Neural cell (in vitro differentiated cells): ENCODE measurements around the gene ARID1B. TPM values are rescaled to one million over a fixed set of nuclear protein-coding genes. Genes with fewer than 3 reads are reported as not detected.

Source experiments
- H2AFZ ChIP-seq: fragments of 200-600, 300-800 bp; sonication (generic), shearing (Covaris generic); 2 replicates; pipeline ENCODE4 v1.6.0; 2014; ENCODE audit warnings: low read depth, mild to moderate bottlenecking, antibody characterized with exemption, low read length, moderate library complexity
- H3F3A ChIP-seq: fragments of 200-600 bp; shearing (Covaris generic); 2 replicates; pipeline ENCODE4 v1.6.1; 2016; ENCODE audit warnings: mild to moderate bottlenecking, moderate library complexity, mixed read lengths, antibody characterized with exemption, low read length; ENCODE audit not compliant: insufficient read depth, poor library complexity, severe bottlenecking
- H3K27ac ChIP-seq: fragments of 200-600, 300-800 bp; sonication (generic), shearing (Covaris generic); 2 replicates; pipeline ENCODE4 v1.5.1; 2014; ENCODE audit warnings: mild to moderate bottlenecking, low read length, moderate library complexity
- H3K27me3 ChIP-seq: fragments of 300-800, 200-600 bp; sonication (generic), shearing (Covaris generic); 2 replicates; pipeline ENCODE4 v1.6.0; 2014; ENCODE audit warnings: mild to moderate bottlenecking, low read depth, low read length, moderate library complexity; ENCODE audit not compliant: insufficient read depth
- H3K36me3 ChIP-seq: fragments of 300-800, 200-600 bp; sonication (generic), shearing (Covaris generic); 2 replicates; pipeline ENCODE4 v1.5.1; 2014; ENCODE audit warnings: mild to moderate bottlenecking, antibody characterized with exemption, low read length, moderate library complexity; ENCODE audit not compliant: insufficient read depth
- H3K4me2 ChIP-seq: fragments of 300-800, 200-600 bp; sonication (generic), shearing (Covaris generic); 2 replicates; pipeline ENCODE4 v1.6.0; 2014; ENCODE audit warnings: mild to moderate bottlenecking, low read length
- H3K4me3 ChIP-seq: fragments of 300-800, 200-600 bp; sonication (generic), shearing (Covaris generic); 2 replicates; pipeline ENCODE4 v1.5.1; 2014; ENCODE audit warnings: mild to moderate bottlenecking, low read length, moderate library complexity
- H3K79me2 ChIP-seq: fragments of 200-600 bp; shearing (Covaris generic); replicated peaks from 2 replicates; pipeline ENCODE4 v1.6.0; 2014; ENCODE audit warnings: mild to moderate bottlenecking, low read length, moderate library complexity; ENCODE audit not compliant: insufficient read depth
- H3K9ac ChIP-seq: fragments of 300-800, 200-600 bp; sonication (generic), shearing (Covaris generic); 2 replicates; pipeline ENCODE4 v1.6.1; 2016; ENCODE audit warnings: mild to moderate bottlenecking, low read length, mixed read lengths
- H3K9me2 ChIP-seq: fragments of 200-600 bp; shearing (Covaris generic); 2 replicates; pipeline ENCODE4 v1.6.1; 2016; ENCODE audit warnings: mild to moderate bottlenecking, low read length, mixed read lengths; ENCODE audit not compliant: insufficient read depth
- H3K9me3 ChIP-seq: fragments of 200-600, 300-800 bp; sonication (generic), shearing (Covaris generic); 2 replicates; pipeline ENCODE4 v1.6.1; 2016; ENCODE audit warnings: mild to moderate bottlenecking, mixed run types, low read length, moderate library complexity, mixed read lengths
- H4K20me1 ChIP-seq: fragments of 200-600 bp; shearing (Covaris generic); 2 replicates; pipeline ENCODE4 v1.6.1; 2016; ENCODE audit warnings: mild to moderate bottlenecking, mixed run types; ENCODE audit not compliant: insufficient read depth
- EP300 ChIP-seq: fragments of 450-650 bp; conservative IDR thresholded peaks from 2 replicates; pipeline ENCODE4 v1.6.1; 2014; ENCODE audit warnings: antibody characterized with exemption, mild to moderate bottlenecking, moderate library complexity; ENCODE audit not compliant: poor library complexity, severe bottlenecking
- EZH2 ChIP-seq: fragments of 200-600, 300-800 bp; shearing (Covaris generic), sonication (generic); IDR thresholded peaks from 2 replicates; pipeline ENCODE4 v1.6.1; 2014; ENCODE audit warnings: antibody characterized with exemption, low read length, borderline replicate concordance, mild to moderate bottlenecking; ENCODE audit not compliant: insufficient read depth, poor library complexity, severe bottlenecking
- MXI1 ChIP-seq: fragments of 450-650 bp; conservative IDR thresholded peaks from 2 replicates; pipeline ENCODE4 v1.6.1; 2014; ENCODE audit warnings: antibody characterized with exemption, mild to moderate bottlenecking; ENCODE audit not compliant: poor library complexity, severe bottlenecking
- POLR2AphosphoS5 ChIP-seq: IDR thresholded peaks from 2 replicates; pipeline ENCODE4 v1.6.1; 2012
- RAD21 ChIP-seq: fragments of 450-650 bp; conservative IDR thresholded peaks from 2 replicates; pipeline ENCODE4 v1.6.1; 2014; ENCODE audit warnings: antibody characterized with exemption, mild to moderate bottlenecking, moderate library complexity
- SMC3 ChIP-seq: fragments of 450-650 bp; conservative IDR thresholded peaks from 2 replicates; pipeline ENCODE4 v1.6.1; 2014; ENCODE audit warnings: antibody characterized with exemption, mild to moderate bottlenecking, moderate library complexity; ENCODE audit not compliant: poor library complexity
- TAF1 ChIP-seq: IDR thresholded peaks from 2 replicates; pipeline ENCODE4 v1.6.1; 2012; ENCODE audit warnings: low read depth
- polyA plus RNA-seq: library from polyadenylated mRNA; depleted of rRNA; stranded (reverse); fragments of >200 nt; gene quantifications from 2 replicates; pipeline ENCODE4 v1.2.3, GENCODE V29; 2014
- TF ChIP-seq, protein P1 (sequence below): fragments of 450-650 bp; IDR thresholded peaks from 2 replicates; pipeline ENCODE4 v1.5.1; 2014; ENCODE audit warnings: antibody characterized with exemption, mild to moderate bottlenecking, moderate library complexity; ENCODE audit not compliant: poor library complexity, severe bottlenecking
- TF ChIP-seq, protein P2 (sequence below): IDR thresholded peaks from 2 replicates; pipeline ENCODE4 v1.6.1; 2012; ENCODE audit warnings: borderline replicate concordance

The ARID1B gene
- polyA plus RNA-seq, 1 donor from 2014 or later = 35.0 TPM

DNA sequence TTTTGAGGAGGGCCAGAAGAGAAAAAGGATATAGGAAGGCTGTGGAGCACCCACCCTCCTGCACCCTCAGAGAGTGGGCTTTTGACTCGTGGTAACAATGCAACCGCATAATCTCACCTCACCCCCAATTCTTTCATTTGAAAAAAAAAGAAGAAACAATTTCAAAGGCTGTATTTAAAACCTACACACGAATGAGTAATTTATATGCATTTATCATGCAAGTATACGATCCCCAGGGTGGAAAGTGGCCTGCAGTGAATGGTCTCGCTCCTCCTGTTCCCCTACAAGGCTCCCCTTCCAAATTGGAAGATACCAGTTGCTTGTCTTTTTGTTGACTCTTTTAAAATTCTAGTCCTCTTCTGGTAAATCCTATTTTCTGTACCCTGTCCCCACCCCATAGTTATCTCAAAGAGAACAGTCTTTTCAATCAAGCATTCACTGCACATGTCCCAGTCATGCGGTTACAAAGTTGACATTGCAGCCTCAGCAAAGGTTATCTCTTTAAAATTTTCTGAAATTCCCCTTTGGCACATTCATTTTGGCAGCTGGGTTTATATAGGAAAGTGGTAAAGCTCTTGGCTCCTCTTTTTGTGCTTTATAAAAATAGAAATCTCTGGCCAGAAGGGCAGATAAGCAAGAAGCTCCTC, 110.6 kb downstream of the ARID1B start:
- H3K4me3 ChIP-seq = no peak overlapping the region
- no peaks in the 10 kb centered on the region for H3K9me2 ChIP-seq
- no peaks in the 10 kb centered on the region for H3K27me3 ChIP-seq
- no peak overlapping the region for H3K9ac ChIP-seq
- no peaks in the 10 kb centered on the region for H4K20me1 ChIP-seq
- H3K36me3 ChIP-seq = no peaks in the 10 kb centered on the region
- H3F3A ChIP-seq = no peaks in the 10 kb centered on the region
- H3K79me2 ChIP-seq = peaks cover 32% of the 10 kb centered on the region
- H2AFZ ChIP-seq = no peak overlapping the region
- no peak overlapping the region for H3K27ac ChIP-seq
- no peaks in the 10 kb centered on the region for H3K9me3 ChIP-seq
- TF ChIP-seq EP300 = no peak
- no peak for TF ChIP-seq RAD21
- TF ChIP-seq, protein P1, sequence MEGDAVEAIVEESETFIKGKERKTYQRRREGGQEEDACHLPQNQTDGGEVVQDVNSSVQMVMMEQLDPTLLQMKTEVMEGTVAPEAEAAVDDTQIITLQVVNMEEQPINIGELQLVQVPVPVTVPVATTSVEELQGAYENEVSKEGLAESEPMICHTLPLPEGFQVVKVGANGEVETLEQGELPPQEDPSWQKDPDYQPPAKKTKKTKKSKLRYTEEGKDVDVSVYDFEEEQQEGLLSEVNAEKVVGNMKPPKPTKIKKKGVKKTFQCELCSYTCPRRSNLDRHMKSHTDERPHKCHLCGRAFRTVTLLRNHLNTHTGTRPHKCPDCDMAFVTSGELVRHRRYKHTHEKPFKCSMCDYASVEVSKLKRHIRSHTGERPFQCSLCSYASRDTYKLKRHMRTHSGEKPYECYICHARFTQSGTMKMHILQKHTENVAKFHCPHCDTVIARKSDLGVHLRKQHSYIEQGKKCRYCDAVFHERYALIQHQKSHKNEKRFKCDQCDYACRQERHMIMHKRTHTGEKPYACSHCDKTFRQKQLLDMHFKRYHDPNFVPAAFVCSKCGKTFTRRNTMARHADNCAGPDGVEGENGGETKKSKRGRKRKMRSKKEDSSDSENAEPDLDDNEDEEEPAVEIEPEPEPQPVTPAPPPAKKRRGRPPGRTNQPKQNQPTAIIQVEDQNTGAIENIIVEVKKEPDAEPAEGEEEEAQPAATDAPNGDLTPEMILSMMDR = no peak
- TF ChIP-seq TAF1 = no peak
- TF ChIP-seq SMC3 = no peak
- no peak for TF ChIP-seq EZH2
- TF ChIP-seq, protein P2, sequence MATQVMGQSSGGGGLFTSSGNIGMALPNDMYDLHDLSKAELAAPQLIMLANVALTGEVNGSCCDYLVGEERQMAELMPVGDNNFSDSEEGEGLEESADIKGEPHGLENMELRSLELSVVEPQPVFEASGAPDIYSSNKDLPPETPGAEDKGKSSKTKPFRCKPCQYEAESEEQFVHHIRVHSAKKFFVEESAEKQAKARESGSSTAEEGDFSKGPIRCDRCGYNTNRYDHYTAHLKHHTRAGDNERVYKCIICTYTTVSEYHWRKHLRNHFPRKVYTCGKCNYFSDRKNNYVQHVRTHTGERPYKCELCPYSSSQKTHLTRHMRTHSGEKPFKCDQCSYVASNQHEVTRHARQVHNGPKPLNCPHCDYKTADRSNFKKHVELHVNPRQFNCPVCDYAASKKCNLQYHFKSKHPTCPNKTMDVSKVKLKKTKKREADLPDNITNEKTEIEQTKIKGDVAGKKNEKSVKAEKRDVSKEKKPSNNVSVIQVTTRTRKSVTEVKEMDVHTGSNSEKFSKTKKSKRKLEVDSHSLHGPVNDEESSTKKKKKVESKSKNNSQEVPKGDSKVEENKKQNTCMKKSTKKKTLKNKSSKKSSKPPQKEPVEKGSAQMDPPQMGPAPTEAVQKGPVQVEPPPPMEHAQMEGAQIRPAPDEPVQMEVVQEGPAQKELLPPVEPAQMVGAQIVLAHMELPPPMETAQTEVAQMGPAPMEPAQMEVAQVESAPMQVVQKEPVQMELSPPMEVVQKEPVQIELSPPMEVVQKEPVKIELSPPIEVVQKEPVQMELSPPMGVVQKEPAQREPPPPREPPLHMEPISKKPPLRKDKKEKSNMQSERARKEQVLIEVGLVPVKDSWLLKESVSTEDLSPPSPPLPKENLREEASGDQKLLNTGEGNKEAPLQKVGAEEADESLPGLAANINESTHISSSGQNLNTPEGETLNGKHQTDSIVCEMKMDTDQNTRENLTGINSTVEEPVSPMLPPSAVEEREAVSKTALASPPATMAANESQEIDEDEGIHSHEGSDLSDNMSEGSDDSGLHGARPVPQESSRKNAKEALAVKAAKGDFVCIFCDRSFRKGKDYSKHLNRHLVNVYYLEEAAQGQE = no peak
- TF ChIP-seq MXI1 = no peak
- TF ChIP-seq POLR2AphosphoS5 = no peak
- no peak overlapping the region for H3K4me2 ChIP-seq

DNA sequence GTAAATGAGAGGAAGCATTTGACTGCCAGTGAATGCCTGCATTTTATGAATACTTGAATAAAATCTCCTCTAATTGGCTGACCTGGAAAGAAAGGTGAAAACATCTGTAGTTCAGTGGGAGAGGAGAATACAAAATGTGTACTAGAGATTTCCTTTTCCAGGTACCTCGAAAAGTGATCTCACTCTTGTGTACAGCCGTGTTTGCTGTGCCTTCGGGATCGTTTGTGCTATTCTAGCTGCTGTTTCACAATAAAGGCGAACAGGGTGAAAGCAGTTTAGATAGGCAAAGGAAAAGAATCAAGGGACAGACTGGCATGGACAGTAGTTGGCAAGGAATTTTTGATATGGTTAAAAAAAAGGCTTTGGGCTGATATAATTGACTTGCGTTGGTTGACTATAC, 112.3 kb downstream of the ARID1B start:
- H4K20me1 ChIP-seq = no peaks in the 10 kb centered on the region
- no peaks in the 10 kb centered on the region for H3K9me2 ChIP-seq
- no peaks in the 10 kb centered on the region for H3K27me3 ChIP-seq

More for the DNA sequence above, 112.3 kb downstream of the ARID1B start:
- H3K4me2 ChIP-seq = no peak overlapping the region
- H3K27ac ChIP-seq = no peak overlapping the region
- H3K79me2 ChIP-seq = peaks cover 31% of the 10 kb centered on the region
- no peak overlapping the region for H3K9ac ChIP-seq
- H3K4me3 ChIP-seq = no peak overlapping the region
- no peak for TF ChIP-seq POLR2AphosphoS5
- TF ChIP-seq EP300 = no peak
- TF ChIP-seq EZH2 = no peak
- no peak for TF ChIP-seq RAD21
- TF ChIP-seq MXI1 = no peak
- TF ChIP-seq TAF1 = no peak
- H3F3A ChIP-seq = no peaks in the 10 kb centered on the region
- H3K9me3 ChIP-seq = no peaks in the 10 kb centered on the region
- H2AFZ ChIP-seq = no peak overlapping the region
- H3K36me3 ChIP-seq = no peaks in the 10 kb centered on the region
